B cell (primary cell): ENCODE results near the gene TPST1.

Experiments
- CTCF ChIP-seq: fragments of 200-600 bp; IDR thresholded peaks from one replicate; pipeline ENCODE4 v1.8.0; 2022; ENCODE audit warnings: antibody characterized with exemption, mild to moderate bottlenecking
- EZH2 ChIP-seq: IDR thresholded peaks from 2 replicates; pipeline ENCODE4 v1.6.1; 2012; ENCODE audit warnings: borderline replicate concordance, low read depth, mild to moderate bottlenecking, moderate library complexity, low read length; ENCODE audit not compliant: insufficient read depth, poor library complexity, severe bottlenecking

DNA sequence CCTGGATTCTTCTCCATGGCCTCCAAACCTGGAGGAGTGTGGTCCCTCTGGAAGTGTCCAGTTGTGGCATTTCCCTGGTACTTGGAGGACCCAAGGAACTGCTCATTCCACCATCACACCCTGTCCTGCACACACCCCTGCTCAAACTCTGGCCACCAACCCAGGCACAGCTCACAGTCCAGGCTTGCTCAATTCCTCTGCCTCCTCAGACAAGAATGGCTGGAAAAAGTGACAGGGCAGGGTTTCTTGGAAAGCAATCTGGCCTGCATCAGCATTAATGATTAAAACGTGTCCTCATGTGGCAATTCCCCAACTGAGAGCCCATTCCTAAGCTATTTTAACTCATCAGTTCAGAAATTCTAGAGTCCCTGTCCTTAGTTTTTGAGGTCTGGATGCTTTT is 17.2 kb upstream of the TPST1 start:
- TF ChIP-seq CTCF (no peak), EZH2 (no peak)
